Epithelial cell of prostate (primary cell): ENCODE data around the gene ANGEL1.

Experiments
- DNase-seq: peaks from one replicate; pipeline ENCODE4 v3.0.0-alpha.2; 2011; ENCODE audit warnings: low read depth, low spot score
- H3K27ac ChIP-seq: fragments of 450-650 bp; 2 replicates; pipeline ENCODE4 v1.5.1; 2017; ENCODE audit warnings: mild to moderate bottlenecking

Gene ANGEL1

GRCh38 chr14:76742185-76742584 is 70.5 kb downstream of the ANGEL1 start:
- no peak for DNase-seq
- H3K27ac ChIP-seq, result no peak overlapping the region

GRCh38 chr14:76741074-76741473 is 71.6 kb downstream of the ANGEL1 start:
- no peak for DNase-seq

More at GRCh38 chr14:76741074-76741473, 71.6 kb downstream of the ANGEL1 start:
- no peak overlapping the region for H3K27ac ChIP-seq
